HG03066 (cell line): ENCODE results near the gene FBXO9.

Source experiments
- ATAC-seq: cut with Tn5 transposase; IDR thresholded peaks from one replicate; pipeline ENCODE4 v1.9.1; 2021; ENCODE audit warnings: low read depth; ENCODE audit not compliant: unreplicated experiment

Gene FBXO9

DNA sequence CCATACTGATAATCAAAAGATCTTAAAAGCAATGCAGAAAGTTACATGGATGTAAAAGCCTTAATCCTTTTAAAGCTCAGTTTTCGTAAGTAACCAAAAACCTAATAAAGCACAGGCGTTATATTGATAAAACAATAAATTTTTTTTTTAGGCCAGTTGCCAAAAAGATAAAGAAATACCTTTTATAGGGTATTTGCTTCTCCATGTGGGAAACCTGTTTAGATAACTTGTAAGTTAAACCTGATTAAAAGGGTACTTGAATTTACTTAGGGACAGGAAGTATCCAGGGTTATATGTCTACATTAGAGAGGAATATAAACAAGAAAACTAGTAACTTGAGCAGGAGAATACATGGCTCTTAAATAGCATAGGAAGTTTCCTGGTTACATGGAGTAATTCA, 21.1 kb downstream of the FBXO9 start:
- no peak for ATAC-seq

DNA sequence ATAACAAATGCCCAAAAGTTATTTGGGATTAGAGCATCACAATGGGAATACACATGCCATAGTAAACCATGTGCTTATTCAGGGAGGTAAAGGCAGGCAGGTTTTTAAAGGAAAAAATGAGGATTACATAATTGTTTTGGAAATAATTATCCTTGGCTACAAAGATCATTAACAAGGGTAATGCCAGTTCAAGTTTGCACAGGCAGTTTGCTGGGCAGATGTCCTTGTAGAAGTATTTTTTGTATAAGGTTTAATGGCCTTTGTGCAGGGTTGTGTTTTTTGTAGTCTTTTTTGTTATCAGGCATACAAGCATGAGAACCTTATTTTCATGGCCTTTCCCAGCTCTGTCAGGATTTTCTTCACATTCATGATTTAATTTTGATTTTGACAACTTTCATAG, 24.7 kb downstream of the FBXO9 start:
- ATAC-seq: no peak

DNA sequence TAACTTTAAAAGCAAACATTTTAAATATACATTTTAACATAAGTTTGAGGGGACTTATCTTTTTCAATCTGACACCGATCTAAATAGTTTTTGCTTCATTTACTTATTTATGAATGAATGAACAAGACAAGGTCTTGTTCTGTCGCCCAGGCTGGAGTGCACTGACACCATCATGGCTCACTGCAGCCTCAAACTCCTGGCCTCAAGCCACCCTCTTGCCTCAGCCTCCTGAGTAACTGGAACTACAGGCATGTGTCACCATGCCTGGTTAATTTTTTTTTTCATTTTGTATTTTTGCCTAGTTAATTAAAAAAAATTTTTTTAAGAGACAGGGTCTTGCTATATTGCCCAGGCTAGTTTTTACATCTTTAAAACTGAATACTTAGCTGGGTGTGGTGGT, 25.4 kb downstream of the FBXO9 start:
- no peak for ATAC-seq

- ATAC-seq: no peak
These were observed 30.1 kb downstream of the FBXO9 start for GRCh38 chr6:53095270-53095669.

- no peak for ATAC-seq
These were observed 30.5 kb downstream of the FBXO9 start for GRCh38 chr6:53095716-53096115.

DNA sequence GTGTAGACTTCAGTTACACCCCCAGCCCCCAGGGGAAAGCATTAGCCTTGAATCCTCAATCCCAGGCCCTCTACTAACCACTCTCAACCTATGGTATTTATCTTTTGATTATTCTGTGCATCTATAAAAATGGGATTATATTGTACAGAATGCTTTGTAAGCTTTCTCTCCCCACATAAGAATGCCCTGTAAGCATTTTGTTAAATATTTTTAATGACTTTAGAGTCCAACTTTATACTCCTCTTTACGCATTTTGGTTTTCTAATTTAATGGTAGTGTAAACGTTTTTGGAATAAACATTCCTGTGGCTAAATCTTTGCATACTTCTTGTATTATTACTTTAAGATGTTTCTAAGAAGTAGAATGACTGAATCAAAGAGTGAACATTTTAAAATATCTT, 35.4 kb downstream of the FBXO9 start:
- no peak for ATAC-seq

DNA sequence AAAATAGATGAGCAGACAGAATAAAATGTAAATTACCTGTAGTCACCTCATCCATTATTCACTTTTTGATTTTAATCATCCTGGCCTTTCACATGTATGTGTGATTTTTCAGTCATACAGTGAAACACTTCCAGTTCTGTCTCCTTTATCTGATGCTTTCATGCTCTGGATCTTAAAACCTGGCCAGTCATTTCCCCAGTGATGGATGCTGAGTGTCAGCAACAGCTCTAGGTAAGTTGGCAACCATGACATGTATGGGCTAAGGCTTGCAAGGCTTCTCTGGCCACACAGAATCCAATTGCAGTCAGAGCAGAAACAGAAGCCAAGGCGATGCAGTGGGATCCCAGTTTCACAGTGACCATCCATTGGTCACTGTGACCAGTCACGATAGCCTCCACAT, 35.8 kb downstream of the FBXO9 start:
- ATAC-seq: no peak

DNA sequence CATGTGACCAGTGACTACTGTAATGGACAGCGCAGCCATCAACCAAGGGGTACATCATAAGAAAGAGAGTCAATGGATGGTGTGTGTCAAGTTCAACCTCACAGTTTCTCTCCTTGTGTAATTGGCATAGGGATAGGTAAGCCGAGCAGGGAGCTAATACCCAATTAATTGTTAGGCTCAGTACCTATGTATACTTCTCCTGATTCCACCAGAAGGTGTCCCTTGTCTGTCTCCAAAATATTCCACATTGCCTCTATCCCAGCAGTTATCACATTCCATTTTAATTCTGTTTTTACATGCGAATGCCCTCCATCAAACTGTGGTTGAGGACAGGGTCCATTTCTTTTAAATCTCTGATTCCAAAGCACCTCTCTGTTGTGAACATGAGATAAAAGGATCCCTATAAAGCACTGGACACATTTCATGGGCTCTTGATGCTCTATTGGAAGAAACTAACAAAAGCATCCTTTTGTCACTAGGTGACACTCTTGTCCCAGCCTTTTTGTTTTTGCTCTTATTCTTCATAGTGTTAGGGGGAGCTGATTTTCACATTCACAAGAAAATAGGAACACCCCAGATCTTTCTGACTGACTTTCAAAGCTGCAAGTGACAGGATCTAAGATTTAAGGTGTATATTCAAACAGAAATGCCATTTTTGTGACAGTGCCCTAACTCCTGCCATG, 38.9 kb downstream of the FBXO9 start:
- ATAC-seq: no peak

DNA sequence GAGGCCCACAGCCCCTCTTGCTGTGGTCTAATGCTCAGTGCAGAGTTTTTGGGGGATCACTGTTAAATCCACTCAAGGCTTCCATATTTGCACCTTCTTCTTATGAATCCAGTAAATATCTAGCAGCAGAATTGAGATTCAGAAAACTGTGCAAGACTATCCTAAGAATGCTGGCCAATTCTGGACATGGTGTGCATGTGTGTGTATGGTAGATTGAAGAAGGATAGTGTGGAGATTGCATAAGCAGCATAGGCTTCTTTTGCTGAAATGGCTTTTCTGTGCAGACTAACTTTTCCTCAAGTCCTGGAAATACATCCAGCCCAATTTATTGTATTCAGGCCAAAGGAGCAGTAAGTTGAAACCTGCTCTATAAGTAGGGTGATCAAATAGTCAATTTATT, 39.7 kb downstream of the FBXO9 start:
- no peak for ATAC-seq

DNA sequence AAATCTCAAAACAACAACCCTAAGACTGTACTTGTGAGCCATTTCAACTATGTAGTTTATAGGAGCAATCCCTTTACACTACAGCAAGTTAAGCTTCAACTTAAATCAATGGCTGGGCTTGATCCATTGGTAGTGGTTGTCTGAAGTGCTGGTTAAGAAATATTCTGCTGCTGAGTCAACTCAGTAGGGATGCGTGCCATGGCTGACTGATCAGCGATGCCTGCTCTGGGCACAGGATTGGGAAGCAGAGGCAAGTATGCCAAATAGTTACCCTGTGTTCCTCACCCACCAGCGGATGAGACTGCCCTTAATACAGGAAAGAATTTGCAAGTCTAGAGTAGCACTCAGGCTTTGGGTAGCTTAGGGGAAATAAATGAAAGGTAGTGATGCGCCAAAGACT, 41.9 kb downstream of the FBXO9 start:
- ATAC-seq: no peak

GRCh38 chr6:53109612-53110011, 44.4 kb downstream of the FBXO9 start:
- peak; percentile 77 for ATAC-seq

GRCh38 chr6:53111865-53112264, 46.7 kb downstream of the FBXO9 start:
- ATAC-seq: no peak

DNA sequence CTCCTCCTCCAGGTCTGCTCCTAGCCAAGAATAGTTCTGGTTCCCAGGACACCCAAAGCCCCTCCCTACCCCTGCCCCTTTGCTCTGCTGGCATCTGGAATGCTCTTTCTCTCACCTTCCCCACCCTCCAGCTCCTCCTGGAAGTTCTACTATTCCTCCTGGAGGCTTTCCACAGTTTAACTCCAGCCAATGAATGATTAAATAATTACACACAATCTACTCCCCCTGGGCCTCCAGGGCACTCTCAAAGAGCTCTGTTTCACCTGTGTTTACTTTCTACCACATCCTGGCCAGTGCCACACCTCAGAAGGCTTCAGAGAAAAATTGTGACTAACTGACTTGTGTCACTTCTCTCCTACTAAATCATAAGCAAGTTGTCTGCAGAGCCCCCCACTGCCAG, 47.2 kb downstream of the FBXO9 start:
- ATAC-seq: no peak

DNA sequence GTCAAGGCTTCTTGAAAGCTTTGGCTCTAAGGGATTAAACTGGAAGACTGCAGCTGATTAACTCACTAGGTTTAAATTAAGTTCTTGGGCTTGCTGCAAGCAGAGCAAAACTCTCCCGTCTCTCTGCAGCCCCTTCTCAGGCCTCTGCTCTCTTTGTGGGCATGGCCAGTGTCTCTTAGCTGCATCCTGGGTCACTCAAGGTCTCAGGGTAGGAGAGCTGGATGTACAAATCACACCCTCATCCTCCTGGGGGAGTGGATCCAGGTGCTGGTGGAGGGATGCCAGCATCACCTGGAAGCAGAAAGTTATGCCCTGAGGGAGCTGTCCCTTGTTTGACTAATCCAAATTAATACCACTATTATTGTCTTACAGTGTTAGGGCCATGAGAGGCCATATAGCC, 47.7 kb downstream of the FBXO9 start:
- no peak for ATAC-seq

DNA sequence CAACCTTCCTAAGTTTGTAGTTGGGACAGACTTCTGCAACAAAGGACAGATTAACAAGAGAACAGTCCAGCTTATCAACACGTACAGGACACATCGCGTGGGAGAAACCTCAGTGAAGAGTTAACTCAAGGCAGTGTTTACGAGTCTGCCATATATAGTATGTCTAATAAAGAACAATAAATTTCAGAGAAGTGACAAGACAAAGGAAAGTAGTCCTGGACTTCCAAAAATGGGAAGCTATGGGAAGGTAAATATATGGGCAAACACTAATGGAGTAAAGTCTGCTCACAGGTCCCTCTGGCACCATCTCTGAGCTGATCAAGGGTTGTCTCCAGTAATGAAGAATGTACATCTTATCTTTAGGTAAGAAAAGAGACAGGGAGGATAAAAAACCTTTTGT, 48.5 kb downstream of the FBXO9 start:
- no peak for ATAC-seq

GRCh38 chr6:53115113-53115512, 49.9 kb downstream of the FBXO9 start:
- no peak for ATAC-seq

GRCh38 chr6:53115741-53116140, 50.5 kb downstream of the FBXO9 start:
- ATAC-seq: no peak

DNA sequence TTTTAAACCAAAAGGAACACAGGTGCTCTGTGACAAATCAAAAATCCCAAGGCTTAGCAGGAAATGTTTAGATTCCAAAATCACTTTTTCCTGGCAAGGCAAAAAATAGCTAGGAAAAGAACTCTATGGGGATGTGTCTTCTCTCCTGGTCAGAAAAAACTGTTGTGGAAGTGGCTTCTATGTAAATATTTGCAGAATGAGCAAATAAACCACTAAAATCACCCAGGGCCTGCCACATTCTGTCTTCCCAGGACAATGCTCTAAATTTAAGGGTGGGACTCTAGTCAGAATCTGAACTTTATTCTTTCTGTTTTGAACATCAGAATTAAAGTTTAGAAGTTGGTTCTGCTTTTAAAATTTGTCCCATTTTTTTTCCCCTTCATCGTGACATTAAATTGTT, 54.1 kb downstream of the FBXO9 start:
- ATAC-seq: no peak

- ATAC-seq: no peak
These were observed 54.7 kb downstream of the FBXO9 start for GRCh38 chr6:53119772-53120409.

- ATAC-seq: no peak
These were observed 59.1 kb downstream of the FBXO9 start for GRCh38 chr6:53124131-53124800.

DNA sequence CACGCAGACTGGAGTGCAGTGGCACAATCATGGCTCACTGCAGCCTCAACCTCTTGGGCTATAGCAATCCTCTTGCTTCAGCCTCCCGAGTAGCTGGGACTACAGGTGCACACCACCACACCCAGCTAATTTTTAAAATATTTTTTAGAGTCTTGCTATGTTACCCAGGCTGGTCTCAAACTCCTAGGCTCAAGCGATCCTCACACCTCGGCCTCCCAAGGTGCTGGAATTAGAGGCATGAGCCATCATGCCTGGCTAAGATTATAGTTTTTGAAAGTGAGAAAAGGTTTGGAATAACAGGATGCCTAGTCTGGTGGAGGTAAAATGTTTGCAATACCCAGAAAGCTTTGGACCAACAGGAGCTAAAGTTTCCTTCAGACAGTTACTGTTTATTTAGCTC, 60.1 kb downstream of the FBXO9 start:
- ATAC-seq: no peak

DNA sequence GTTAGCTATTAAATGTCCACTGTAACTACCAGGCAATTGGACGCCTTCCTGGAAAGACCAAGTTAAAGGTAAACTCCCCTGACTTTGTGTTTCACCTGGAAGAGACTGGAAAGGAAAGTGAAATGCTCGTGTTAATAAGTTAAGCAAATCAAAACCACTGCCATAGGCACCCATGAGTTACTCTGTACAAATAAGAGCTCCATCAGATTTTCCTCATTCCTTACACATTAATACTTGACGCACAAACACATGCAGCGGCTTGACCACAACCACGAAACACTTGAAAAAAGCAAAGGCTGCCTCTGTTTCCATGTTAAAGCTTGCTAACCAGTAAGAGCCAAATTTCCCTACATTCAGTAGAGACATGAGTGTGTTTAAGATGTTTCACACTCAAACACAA, 63.6 kb downstream of the FBXO9 start:
- no peak for ATAC-seq
